GM20431 (cell line): ENCODE measurements around the gene PRR35.

Experiments
- in situ Hi-C: fragments of 300-500 bp; cut with MseI, MboI; formaldehyde crosslinking; loops from one replicate; pipeline ENCODE4 v1.15.0; 2020; ENCODE audit warnings: low sequenced_read_pairs; ENCODE audit not compliant: unreplicated experiment

Gene PRR35

DNA sequence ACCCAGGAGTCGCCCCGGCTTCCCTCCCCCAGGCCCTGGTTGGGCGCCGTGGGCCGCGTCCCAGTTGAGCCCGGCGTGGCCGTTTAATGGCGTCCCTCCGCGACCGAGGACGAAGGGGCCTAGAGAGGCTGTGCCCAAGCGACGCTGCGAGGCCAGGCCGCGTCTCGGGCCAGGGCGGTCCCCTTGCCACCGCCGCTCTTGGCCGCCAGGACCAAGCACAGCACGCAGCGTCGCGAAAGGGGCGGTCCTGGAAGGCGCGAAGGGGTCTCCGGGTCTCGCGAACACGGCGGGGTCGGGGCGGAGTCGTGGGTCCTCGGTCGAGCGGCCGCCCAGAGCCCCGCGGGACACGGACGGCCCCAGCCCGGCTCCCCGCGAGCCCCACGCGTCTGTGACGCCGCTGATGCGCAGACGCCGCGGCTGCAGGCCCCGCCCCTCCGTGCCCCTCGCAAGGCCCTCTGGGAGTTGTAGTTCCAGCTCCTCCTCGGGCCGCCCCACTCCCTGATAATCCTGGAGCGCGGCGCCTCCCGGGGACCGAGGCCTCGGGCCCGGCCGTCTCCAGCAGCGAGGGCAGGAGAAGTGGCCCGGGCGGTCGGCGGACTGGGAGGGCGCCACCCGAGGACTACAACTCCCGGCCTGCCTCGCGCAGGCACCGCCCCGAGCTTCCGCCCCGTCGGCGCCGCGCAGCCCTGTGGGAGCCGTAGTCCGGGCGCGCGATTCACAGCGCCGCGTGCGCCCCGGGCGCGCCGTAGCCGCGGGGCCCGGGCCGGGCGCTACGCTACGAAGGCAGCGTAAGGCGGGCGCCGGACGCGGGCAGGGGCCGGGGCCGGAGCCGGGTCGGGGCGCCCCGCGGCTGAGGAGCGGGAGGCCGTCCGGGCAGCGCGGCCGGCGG is 32.9 kb upstream of the PRR35 start, which contains the start of gene CAPN15:
TSS of gene CAPN15 (plus strand) at position 698 of the 889 bp plus-strand sequence. CDS start 19,127 bp downstream, outside the sequence.
- in situ Hi-C loops: no loop called here

DNA sequence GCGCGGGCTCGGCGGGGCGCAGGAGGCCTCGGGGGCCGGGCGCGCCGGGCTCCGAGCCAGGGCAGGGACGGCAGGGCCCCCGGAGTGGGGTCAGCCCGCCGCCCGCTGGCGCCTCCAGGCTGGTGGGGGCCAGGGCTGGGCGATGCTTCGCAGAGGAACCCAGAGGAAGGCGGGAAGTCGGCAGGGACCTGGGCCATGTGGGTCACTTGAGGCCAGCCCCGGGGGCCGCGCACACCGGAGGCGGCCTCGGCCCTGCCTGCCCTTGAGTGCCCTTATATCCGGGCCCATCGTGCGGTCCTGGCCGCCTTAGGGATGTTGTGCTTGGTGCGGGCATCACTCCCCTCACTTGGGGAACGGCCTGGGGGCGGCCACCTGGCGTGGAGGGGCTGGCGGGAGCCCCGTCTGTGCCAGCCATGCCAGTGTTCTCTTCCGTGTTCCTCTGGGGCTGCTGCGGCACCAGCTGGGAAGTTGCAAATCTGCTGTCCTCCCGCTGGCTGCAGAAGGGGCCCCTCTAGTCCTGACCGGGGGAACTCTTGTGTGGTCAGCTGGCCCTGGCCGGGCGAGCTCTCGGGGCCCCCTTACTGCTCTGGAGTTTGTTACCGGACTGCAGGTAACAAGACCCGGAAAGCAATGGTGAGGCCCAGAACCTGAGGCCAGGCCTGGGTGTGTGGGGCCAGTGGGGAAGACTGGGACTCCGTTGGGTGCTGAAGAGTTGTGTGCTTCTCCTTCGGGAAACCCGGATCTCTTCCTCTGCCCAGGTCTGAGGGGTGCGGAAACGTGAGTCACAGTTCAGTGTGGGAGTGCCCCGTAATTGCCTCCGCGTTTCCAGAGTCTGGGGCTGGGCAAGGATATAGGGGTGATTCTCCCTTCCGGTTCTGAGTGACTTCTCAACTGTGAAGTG is 31.8 kb upstream of the PRR35 start:
- in situ Hi-C loops: no loop called here

DNA sequence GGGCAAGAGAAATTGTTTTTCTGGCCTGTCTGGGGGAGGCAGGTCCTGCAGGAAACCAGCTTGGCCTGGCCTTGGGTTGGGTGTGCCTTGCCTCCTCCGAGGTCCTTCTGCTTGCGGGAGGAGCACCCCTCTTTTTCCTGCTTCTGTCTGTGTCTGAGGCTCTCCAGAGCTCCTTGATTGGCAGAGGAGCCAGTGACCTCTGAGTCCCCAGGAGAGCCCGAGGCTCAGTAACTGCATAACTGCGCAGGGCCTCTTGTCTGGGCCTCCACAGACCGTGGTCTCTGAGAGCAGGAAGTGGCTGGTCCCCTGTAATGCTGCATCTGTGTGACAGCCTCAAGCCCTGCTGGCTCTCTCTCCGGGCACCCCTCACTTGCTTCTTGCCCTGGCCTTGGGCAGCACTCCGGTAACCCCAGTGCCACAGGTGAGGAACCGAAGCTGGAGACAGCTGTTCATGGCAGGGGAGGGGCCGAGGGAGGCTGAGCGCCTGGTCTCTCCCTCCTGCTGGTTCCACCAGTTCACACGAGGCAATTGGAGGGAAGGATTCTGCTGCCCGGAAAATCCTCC is 31.1 kb upstream of the PRR35 start:
- in situ Hi-C loops: no loop called here

DNA sequence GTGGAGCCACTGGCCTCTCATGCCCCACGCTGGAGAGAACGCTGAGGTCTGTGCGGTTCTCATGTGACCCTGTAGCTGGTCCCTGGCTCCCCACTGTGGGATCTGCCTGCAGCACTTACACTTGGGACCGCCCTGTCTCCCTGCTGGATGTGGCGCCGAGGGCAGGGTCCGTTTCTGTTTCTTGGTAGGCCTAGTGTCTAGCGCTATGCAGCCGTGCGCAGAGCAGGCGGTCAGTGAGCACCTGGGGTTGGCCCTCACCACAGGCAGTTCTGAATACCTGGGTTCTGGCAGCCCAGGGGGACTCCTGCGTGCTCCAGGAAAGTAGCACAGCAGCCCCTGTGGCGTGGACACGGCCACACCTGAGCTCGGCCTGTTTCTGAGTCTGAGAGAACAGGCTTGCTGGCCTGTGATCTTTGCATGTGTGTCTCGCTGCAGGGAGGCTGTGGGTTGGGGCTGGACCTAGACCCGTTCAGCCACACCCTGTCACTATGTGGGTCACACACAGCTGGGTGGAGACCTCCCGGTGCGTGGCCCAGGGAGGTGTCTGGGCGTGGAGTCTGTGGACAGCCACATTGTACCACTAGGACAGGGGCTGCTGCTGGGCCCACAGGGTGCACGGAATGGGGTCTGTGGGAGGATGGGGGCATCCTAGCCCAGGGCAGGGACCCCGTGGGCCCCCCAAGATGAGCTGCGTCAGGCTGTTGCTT is 29.9 kb upstream of the PRR35 start:
- in situ Hi-C loops: no loop called here

DNA sequence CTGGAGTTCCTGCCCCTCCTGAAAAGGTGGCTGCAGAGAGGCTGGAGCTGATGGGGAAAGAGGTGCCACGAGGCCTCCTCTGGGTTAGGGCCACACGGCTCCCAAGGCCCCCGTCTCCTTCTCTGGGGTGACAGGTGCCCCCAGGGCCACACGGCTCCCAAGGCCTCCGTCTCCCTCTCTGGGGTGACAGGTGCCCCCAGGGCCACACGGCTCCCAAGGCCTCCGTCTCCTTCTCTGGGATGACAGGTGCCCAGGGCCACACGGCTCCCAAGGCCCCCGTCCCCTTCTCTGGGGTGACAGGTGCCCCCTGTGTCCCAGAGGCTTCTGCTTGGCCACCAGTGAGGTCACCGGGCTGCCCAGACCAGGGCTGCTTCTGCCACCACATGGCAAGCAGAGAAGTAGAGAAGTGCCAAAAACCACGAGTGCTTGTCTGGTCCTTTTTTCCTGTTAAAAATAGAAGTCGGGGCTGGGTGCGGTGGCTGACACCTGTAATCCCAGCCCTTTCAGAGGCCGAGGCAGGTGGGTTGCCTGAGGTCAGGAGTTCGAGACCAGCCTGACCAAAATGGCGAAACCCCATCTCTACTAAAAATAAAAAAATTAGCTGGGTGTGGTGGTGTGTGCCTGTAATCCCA is 28.6 kb upstream of the PRR35 start:
- in situ Hi-C loops: no loop called here

DNA sequence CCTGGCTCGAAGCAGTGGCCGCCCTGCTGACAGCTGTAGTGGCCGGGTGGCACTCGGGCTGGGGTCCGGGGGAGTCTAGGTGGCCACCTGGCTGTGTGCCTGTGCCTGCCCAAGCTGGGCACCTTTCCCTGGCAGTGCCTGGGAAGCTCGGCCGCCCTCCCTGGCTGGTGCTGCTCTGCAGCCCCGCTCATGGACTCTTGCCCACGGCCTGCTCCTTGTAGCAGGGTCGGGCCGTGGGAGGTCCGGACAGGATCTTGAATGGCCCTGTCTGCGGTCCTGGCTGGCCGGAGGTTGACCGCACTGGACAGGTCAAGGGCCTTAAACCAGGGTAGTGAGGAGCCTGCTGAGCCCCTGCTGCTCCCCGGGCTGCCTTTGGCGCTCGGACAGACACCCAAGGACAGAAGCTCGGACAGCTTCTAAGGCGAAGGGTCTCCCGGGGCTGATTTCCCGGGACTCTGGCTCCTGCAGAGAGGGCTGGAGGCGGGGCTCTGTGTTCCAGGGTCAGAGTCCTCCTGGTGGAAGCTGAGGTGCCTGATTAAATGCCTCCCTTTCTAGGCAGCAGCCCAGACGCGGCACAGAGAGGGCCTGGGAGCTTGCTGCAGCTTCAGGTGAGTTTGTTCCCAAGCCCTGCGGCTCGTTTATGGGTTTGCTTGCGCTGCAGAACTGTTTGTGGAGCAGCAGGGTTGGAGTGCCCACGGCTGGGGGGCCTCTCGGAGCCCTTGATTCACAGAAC is 26.6 kb upstream of the PRR35 start:
- in situ Hi-C loops: no loop called here

DNA sequence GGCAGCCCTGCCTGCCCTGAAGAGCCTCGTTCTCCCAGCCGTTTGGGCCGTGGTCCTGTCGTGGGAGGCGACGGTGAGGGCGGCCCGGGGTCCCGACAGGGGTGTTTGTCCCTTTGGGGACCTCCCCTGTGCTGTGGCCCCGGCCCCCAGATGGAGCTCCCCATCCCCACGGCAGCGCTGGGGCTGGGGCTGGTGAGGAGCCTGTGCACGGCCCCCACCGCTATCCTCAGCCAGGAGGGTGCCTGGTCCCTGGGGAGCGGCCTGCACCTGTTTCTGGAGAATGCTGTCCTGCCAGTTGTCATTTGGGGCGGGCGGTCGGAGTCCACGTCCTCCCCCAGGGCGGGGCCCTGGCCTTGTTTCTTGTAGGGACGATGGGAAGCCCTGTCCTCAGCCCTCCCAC is 26.1 kb upstream of the PRR35 start:
- in situ Hi-C loops: no loop called here

DNA sequence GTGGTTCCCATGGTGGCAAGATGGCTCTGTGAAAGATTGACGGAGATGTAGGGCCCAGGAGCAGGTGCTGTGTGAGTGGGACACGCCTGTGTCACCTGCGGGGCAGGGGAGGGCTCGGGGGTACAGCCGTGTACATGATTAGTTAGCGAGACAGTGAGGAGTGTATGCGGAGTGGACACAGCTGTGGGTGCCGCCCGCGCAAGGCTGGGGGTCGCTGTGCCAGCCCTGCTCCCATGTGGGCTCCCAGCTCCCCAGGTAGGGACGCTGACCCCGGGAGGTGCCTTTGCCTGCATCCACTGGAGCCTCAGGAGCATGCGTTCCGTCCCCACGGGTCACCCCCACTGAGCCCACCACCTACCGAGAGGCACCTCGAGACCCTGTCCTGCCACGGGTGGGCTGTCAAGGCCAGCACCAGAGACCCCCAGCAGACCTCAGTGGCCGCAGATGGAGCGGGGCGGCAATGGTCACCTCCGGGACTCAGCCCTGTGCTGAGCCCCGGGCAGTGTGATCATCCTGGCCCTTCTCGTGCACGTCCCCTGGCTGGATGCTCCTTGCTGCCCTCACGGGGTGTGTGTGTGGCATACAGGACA is 25.2 kb upstream of the PRR35 start:
- in situ Hi-C loops: no loop called here

DNA sequence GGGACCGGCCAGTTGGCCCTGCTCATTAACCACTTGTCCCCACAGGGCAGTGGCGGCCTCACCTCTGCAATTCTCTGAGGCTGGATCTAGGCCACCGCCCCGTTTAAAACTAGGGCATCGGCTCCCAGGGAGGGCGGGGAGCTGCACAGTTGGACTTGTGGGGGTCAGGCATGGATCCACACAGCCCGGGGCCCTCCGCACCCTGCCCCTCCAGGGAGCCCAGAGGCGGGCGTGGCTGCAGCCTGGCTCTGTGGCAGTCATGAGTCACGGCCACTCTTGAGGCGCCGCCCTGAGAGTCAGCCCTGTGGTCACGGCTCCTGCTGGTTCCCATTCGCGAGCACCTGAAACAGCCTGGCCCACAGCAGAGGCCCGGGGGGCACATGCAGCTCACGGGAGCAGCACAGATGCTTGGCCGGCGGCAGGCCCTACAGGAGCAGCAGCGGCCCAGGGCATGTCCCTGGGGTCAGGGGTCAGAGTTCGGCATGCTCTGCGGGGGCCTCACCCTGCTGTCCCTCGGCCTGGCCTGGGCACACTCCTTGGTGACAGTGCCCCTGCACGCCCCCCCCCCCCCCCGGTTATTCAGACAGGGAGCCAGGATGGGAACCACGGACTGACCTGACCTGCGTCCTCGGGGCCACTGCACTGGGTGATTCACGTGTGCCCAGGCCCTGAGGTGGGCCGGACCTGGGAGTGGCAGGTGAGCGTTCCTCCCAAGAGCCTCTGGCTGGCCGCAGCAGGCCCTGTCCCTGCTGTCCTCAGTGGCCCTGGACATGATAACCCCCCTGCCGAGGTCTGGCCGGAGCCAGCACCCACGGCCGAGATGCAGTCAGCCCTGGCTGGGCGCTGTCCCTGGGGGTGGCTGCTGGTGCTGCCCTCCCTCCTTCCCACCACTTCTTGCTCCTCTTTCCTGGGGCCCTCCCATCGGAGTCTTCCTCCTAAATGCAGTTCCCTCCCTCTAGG is 24.5 kb upstream of the PRR35 start:
- in situ Hi-C loops: no loop called here

DNA sequence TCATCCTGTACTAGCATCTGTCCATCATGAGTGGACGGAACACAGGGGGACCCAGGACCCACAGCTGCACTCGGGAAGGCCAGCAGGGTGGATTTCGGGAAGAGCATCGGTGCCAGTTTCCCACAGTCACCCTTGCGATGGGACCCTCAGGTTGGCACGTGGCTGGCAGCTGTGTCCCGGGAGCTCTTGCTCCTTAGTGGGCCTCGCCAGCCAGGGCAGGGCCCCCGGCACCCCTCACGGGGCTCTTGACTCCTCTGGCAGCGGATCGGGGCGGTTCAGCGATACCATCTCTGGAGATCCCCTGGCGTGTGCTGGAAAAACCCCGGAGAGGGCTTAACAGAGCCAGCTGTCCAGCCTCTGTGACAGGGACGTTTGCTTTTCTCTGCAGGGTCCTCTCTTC is 23.4 kb upstream of the PRR35 start:
- in situ Hi-C loops: no loop called here

DNA sequence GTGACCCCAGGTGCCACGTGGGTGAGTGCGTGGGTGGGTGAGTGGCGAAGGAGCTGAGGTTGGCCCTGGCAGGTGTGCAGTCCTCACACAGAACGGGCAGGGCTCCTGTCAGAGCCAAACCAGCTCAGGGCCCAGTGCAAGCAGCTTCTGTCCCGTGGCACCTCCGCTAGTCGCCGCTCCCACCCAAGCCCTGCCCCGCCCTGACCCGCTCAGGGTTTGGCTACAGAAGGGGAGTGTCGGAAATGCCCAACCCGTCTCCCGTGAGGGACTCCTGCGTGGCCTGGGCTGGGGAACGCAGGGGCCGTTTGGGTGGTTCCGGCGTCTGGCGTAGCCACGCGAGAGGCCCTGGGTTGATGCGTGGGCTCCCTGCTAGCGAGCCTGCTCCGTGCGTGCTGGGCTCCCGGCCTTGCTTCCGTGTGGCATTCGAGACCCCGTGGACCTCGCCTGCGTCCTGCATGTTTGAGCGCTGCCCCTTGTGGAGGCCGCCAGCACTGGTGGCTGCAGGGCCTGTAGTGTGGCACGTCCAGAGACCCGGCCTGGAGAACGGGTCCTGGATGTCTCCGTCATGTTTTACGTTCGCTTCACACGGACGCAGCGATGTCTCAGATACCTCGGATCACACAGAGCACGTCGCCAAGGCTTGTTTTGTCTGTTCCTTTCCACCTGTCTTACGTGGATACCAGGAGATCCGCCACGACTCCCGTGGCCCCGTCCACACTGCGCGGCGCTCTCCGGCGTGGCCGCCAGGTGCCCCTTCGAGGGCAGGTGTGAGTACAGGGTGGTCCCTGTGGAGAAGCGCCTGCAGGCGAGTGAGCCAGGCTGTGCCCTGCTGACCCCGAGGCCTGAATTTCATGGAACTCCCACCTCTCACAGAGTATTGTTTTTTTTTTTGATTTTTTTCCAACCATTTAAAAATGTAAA is 22.5 kb upstream of the PRR35 start:
- in situ Hi-C loops: no loop called here

DNA sequence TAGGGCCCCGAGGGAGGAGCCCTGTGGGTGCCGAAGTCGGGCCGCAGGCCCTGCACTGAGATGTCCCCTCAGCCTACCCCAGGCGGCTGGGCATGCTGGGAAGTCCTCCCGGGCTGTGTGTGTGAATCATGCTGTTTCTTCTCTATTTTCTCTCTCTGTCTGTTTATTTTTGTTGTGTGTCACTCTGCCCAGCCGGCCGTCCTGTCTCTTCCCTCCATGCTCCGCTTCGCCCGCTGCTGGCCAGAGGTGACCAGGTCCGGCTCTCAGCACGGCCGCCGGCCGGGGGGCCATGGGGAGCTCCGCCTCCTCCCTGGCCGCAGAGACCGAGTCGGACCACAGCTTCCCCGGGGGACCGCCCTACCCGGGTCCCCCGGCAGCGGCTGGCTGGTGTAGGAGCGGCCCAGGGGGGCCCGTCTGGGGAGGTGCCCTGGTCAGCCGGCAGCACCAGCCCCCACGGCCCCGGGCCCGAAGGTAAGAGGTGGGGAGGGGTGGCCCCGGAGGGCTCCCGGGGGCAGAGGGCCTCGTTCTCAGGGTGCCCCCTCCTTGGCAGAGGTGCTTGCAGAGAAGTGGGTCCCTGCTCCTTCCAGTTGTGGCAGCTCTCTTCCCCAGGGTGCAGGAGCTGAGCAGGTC is 20.2 kb upstream of the PRR35 start:
- in situ Hi-C loops: no loop called here

DNA sequence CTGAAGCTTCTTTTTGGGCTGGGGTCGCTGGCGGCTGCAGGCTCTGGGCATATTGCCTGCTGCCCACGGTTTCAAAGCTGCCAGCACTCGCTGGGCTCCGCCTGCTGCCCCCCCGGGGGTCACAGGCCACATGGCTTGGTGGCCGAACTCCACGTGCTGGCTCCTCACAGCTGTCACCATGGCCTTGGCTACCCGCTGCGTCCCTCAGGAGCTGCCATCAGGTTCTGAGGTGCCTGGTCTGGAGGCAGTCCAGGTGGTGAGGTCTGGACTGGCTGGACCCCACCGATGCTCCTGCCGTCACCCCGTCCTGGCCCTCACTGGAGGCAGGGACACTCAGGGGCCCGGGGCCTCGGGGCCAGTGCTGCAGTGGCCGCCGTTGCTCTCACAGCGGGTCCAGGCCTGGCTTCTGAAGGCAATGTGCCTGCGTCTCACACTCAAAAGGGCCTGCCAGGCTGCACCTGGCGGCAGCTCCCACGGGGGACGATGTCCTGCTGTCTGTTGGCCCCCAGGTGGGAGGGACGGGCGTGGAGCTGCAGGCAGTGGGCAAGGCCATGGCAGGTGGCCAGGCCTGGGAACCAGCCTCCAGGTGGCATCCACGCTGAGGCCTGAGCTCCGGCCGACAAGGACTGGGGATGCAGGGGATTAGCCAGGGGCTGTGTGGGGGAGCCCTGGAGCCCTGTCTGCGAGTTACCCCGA is 19.4 kb upstream of the PRR35 start:
- in situ Hi-C loops: no loop called here

DNA sequence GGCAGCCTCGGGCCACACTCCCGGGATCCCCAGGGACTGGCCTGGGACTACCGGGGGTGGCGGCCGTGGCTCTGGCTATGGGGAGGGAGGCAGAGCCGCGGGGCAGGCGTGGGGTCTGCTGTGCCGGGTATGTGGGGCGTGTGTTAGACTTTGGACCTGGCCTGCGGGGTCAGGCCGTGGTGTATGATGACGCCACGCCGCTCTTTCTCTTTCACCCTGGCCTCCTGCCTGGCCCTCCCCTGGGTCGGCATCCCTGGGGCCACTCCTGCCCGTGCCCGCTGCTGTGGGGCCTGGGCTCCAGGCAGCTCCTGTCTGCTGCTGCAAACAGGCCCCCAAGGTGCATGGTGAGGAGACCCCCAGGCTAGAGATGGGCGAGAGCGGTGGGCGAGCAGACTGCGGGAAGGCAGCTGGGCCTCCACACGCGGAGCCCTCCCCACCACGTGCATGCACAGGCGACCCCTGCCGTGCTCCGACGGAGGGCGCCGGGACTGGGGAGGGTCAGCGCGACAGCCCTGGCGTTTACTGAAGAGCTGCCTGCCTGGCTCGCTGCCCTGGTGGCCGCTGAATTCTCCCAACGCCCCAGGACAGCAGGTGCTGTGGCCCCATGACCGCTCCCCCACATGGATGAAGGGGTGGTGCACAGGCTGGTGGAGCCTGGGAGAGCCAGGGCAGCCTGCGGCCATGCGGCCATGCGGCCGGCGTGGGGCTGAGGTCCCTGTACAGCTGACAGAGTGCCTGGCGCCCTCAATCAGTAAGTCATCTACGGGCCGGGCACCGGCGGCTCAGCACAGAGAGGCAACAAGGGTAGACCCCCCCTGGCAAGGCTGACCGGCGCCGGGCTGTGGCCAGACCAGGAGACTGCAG is 16.7 kb upstream of the PRR35 start:
- in situ Hi-C loops: no loop called here

DNA sequence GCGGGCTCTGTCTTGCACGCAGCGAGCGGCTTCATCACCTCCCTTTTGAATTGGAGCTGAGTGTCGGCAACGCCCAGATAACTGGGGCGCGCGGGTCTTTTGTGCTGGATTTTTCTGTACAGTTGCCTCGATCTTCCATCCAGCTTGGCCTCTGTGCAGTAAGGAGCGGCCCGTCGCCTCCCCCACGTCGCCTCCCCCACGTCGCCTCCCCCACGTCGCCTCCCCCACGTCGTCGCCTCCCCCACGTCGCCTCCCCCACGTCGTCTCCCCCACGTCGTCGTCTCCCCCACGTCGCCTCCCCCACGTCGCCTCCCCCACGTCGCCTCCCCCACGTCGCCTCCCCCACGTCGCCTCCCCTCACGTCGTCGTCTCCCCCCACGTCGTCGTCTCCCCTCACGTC is 15.7 kb upstream of the PRR35 start:
- in situ Hi-C loops: no loop called here
